ENCODE measurements around the gene DIMT1. TPM values are rescaled to one million over a fixed set of nuclear protein-coding genes. Genes with fewer than 3 reads are reported as not detected.

DIMT1 gene
- total RNA-seq, 1 donor from 2014 or later, result 28.7 TPM

- intact Hi-C loops (cut with micrococcal nuclease), result loop anchor here (5.0 kb wide), 1 partner anchor 34 kb away; no protein-coding TSS in a partner anchor
- POLR2A ChIA-PET, result no interaction called here
- no peak overlapping the region for H3K27ac Mint-ChIP-seq
- TF ChIP-seq CTCF (IDR thresholded peaks at IDR 0.05), result no peak
- CTCF ChIA-PET, result no interaction called here
- DNase-seq (no peak), ATAC-seq (ENCODE audit: low read depth) (no peak)
- peaks cover 67% of the 10 kb centered on the region for H3K36me3 Mint-ChIP-seq (ENCODE audit: low read depth)
- H3K27me3 Mint-ChIP-seq, result no peaks in the 10 kb centered on the region
- no peaks in the 10 kb centered on the region for H3K9me3 Mint-ChIP-seq
- H3K4me3 Mint-ChIP-seq, result no peak overlapping the region
- no peaks in the 10 kb centered on the region for H3K4me1 Mint-ChIP-seq
Measured at GRCh38 chr5:62385816-62386400, 17.8 kb downstream of the DIMT1 start.

- Mint-ChIP-seq H3K4me1 (no peaks in the 10 kb centered on the region), H3K27me3 (no peaks in the 10 kb centered on the region), H3K4me3 (no peak overlapping the region), H3K27ac (no peak overlapping the region), H3K9me3 (no peaks in the 10 kb centered on the region), H3K36me3 (ENCODE audit: low read depth) (peaks cover 68% of the 10 kb centered on the region)
- DNase-seq (no peak), ATAC-seq (ENCODE audit: low read depth) (no peak)
- intact Hi-C loops (cut with micrococcal nuclease), result loop anchor here (5.0 kb wide), 1 partner anchor 33 kb away; no protein-coding TSS in a partner anchor
- POLR2A ChIA-PET, result no interaction called here
- no peak for TF ChIP-seq CTCF (IDR thresholded peaks at IDR 0.05)
- CTCF ChIA-PET, result no interaction called here
Measured at GRCh38 chr5:62385131-62385530, 18.6 kb downstream of the DIMT1 start.

- ATAC-seq (ENCODE audit: low read depth), result no peak
- CTCF ChIA-PET, result no interaction called here
- Mint-ChIP-seq H3K27me3 (no peaks in the 10 kb centered on the region), H3K9me3 (no peaks in the 10 kb centered on the region), H3K36me3 (ENCODE audit: low read depth) (peaks cover 69% of the 10 kb centered on the region), H3K4me1 (no peaks in the 10 kb centered on the region), H3K4me3 (no peak overlapping the region), H3K27ac (no peak overlapping the region)
- TF ChIP-seq CTCF (IDR thresholded peaks at IDR 0.05), result no peak
- no peak for DNase-seq
- intact Hi-C loops (cut with micrococcal nuclease), result no loop called here
- POLR2A ChIA-PET, result no interaction called here
Measured at GRCh38 chr5:62376064-62376463, 27.6 kb downstream of the DIMT1 start.

- H3K4me3 Mint-ChIP-seq, result no peak overlapping the region
- TF ChIP-seq CTCF (IDR thresholded peaks at IDR 0.05), result no peak
- H3K27me3 Mint-ChIP-seq, result no peaks in the 10 kb centered on the region
- ChIA-PET POLR2A (no interaction called here), CTCF (no interaction called here)
- no peaks in the 10 kb centered on the region for H3K4me1 Mint-ChIP-seq
- intact Hi-C loops (cut with micrococcal nuclease), result no loop called here
- no peak overlapping the region for H3K27ac Mint-ChIP-seq
- DNase-seq (no peak), ATAC-seq (ENCODE audit: low read depth) (no peak)
- H3K36me3 Mint-ChIP-seq (ENCODE audit: low read depth), result peaks cover 67% of the 10 kb centered on the region
- H3K9me3 Mint-ChIP-seq, result no peaks in the 10 kb centered on the region
Measured at GRCh38 chr5:62375627-62376026, 28.1 kb downstream of the DIMT1 start.

- ChIA-PET CTCF (no interaction called here), POLR2A (no interaction called here)
- ATAC-seq (ENCODE audit: low read depth) (no peak), DNase-seq (no peak)
- intact Hi-C loops (cut with micrococcal nuclease), result no loop called here
- no peak for TF ChIP-seq CTCF (IDR thresholded peaks at IDR 0.05)
- H3K36me3 Mint-ChIP-seq (ENCODE audit: low read depth), result peaks cover 61% of the 10 kb centered on the region
- H3K27me3 Mint-ChIP-seq, result no peaks in the 10 kb centered on the region
- H3K27ac Mint-ChIP-seq, result no peak overlapping the region
- H3K4me3 Mint-ChIP-seq, result no peak overlapping the region
- no peaks in the 10 kb centered on the region for H3K4me1 Mint-ChIP-seq
- no peaks in the 10 kb centered on the region for H3K9me3 Mint-ChIP-seq
Measured at GRCh38 chr5:62374090-62374489, 29.6 kb downstream of the DIMT1 start.
